GM23248 (cell line): Measurements from ENCODE around the gene HINT3. TPM values are rescaled to one million over a fixed set of nuclear protein-coding genes. Genes with fewer than 3 reads are reported as not detected.

Experiments used
- DNase-seq: peaks from one replicate; pipeline ENCODE4 v3.0.0-alpha.2; 2015
- H2AFZ ChIP-seq: fragments of 200-600 bp; sonication (generic); 2 replicates; pipeline ENCODE4 v1.6.1; 2016; ENCODE audit warnings: antibody characterized with exemption
- H3F3A ChIP-seq: fragments of 200-600 bp; sonication (generic); 2 replicates; pipeline ENCODE4 v1.6.1; 2016; ENCODE audit warnings: mild to moderate bottlenecking, antibody characterized with exemption, mixed run types; ENCODE audit not compliant: insufficient read depth
- H3K27ac ChIP-seq: fragments of 200-600 bp; sonication (generic); 2 replicates; pipeline ENCODE4 v1.5.1; 2016; ENCODE audit warnings: mild to moderate bottlenecking
- H3K27me3 ChIP-seq: fragments of 200-600 bp; sonication (generic); replicated peaks from 2 replicates; pipeline ENCODE4 v1.6.1; 2016; ENCODE audit warnings: mild to moderate bottlenecking; ENCODE audit not compliant: insufficient read depth
- H3K36me3 ChIP-seq: fragments of 200-600 bp; sonication (generic); 2 replicates; pipeline ENCODE4 v1.6.1; 2016; ENCODE audit warnings: low read depth, mild to moderate bottlenecking
- H3K4me1 ChIP-seq: fragments of 200-600 bp; sonication (generic); 2 replicates; pipeline ENCODE4 v1.6.1; 2016; ENCODE audit warnings: mild to moderate bottlenecking; ENCODE audit not compliant: insufficient read depth
- H3K4me2 ChIP-seq: fragments of 200-600 bp; sonication (generic); one replicate; pipeline ENCODE4 v1.6.1; 2016; ENCODE audit warnings: mild to moderate bottlenecking; ENCODE audit not compliant: unreplicated experiment
- H3K4me3 ChIP-seq: fragments of 200-600 bp; sonication (generic); 2 replicates; pipeline ENCODE4 v1.5.1; 2016; ENCODE audit warnings: mild to moderate bottlenecking
- H3K79me2 ChIP-seq: fragments of 200-600 bp; sonication (generic); 2 replicates; pipeline ENCODE4 v1.6.1; 2016; ENCODE audit warnings: mild to moderate bottlenecking; ENCODE audit not compliant: insufficient read depth
- H3K9ac ChIP-seq: fragments of 200-600 bp; sonication (generic); 2 replicates; pipeline ENCODE4 v1.6.1; 2016; ENCODE audit warnings: mild to moderate bottlenecking
- H3K9me2 ChIP-seq: fragments of 200-600 bp; sonication (generic); 2 replicates; pipeline ENCODE4 v1.6.1; 2016; ENCODE audit warnings: mixed run types, mild to moderate bottlenecking, moderate library complexity; ENCODE audit not compliant: insufficient read depth
- H3K9me3 ChIP-seq: fragments of 200-600 bp; sonication (generic); one replicate; pipeline ENCODE4 v1.6.1; 2017; ENCODE audit warnings: low read depth
- H4K20me1 ChIP-seq: fragments of 200-600 bp; sonication (generic); 2 replicates; pipeline ENCODE4 v1.6.0; 2016; ENCODE audit not compliant: insufficient read depth
- EZH2 ChIP-seq: fragments of 200-600 bp; sonication (generic); IDR thresholded peaks from 2 replicates; pipeline ENCODE4 v1.6.1; 2018; ENCODE audit warnings: antibody characterized with exemption, mild to moderate bottlenecking; ENCODE audit not compliant: insufficient read depth, poor library complexity, severe bottlenecking
- EZH2phosphoT487 ChIP-seq: fragments of 200-600 bp; sonication (generic); IDR thresholded peaks from 2 replicates; pipeline ENCODE4 v1.6.1; 2018; ENCODE audit warnings: antibody characterized with exemption, moderate library complexity, mild to moderate bottlenecking, low read depth; ENCODE audit not compliant: insufficient read depth
- WGBS, 2 experiments: methylation state at CpG; one replicate each; pipeline ENCODE4 v1.1.6; 2015 to 2017; ENCODE audit warnings: low lambda C conversion rate in 2 of 2, low coverage in 1 of 2; ENCODE audit errors: missing lambda C conversion rate in 2 of 2; 5-methylcytosine and 5-hydroxymethylcytosine counted together
- in situ Hi-C: fragments of 300-500 bp; cut with MboI; formaldehyde crosslinking; loops from 2 replicates; pipeline ENCODE4 v1.15.0; 2020
- polyA plus RNA-seq: library from polyadenylated mRNA; unstranded; fragments of >200 nt; fragmentation: Nextera tagmentation; extraction: Ambion mirVana; gene quantifications from 2 replicates; pipeline ENCODE4 v1.2.1, GENCODE V29; 2016
- total RNA-seq: library from RNA; depleted of rRNA; stranded (reverse); fragments of >200 nt; shearing (Covaris generic); gene quantifications from 2 replicates; pipeline ENCODE4 v1.2.3, GENCODE V29; 2014

HINT3 gene
- total and polyA plus RNA-seq, 2 experiments from 2014 or later: 7.0 to 20.5 TPM

DNA sequence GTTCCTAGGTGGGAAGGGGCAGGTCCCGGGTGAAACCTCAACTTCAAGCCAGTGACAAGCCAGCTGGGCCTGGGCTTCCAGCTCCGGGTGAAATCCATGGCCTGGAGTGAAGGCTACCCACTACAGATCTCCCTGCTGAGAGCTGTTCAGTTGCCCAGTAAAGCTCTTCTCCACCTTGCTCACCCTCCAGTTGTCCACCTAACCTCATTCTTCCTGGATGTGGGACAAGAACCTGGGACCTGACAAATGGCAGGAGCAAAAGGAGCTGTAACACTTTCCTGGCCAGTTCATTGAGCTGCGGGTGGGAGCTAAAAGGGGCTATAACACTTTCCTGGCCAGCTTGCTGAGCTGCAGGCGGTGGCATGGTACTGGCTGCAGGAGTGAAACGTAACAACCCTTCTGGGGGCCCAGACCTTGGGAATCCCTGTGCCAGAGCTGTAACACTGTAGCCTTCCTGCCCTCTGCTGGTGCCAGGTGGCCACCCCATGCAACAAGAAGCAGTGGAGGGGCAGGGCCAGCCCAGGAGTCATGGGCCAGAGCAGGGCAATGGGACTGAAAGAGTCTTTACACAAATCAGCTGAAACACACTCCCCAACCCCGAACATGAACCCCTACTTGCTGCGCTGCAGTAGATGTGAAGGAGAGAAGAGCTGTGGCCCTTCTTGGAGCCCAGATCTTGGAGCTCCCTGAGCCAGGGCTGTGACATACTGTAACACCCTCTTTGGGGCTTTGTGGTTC is 3.6 kb upstream of the HINT3 start:
- Histone ChIP-seq H3K27ac (no peak overlapping the region), H3K9me3 (no peaks in the 10 kb centered on the region), H3K4me2 (no peak overlapping the region), H3K4me1 (peaks cover 20% of the 10 kb centered on the region), H2AFZ (no peak overlapping the region), H4K20me1 (no peaks in the 10 kb centered on the region), H3F3A (no peaks in the 10 kb centered on the region; the same call in 1 of the 2 replicates), H3K36me3 (no peaks in the 10 kb centered on the region), H3K27me3 (no peaks in the 10 kb centered on the region), H3K79me2 (no peaks in the 10 kb centered on the region), H3K9ac (no peak overlapping the region), H3K9me2 (no peaks in the 10 kb centered on the region), H3K4me3 (no peak overlapping the region)
- TF ChIP-seq EZH2: no peak
- TF ChIP-seq EZH2phosphoT487: no peak
- peak; percentile 69 for DNase-seq
- 45 to 46% methylated on average over 7 of the region's 7 CpGs for WGBS, 2 experiments
- in situ Hi-C loops: loop anchor here (5.0 to 10.0 kb wide), 2 partner anchors 166 to 648 kb away; partner anchors contain the start of gene HDDC2

- DNase-seq: no peak
- Histone ChIP-seq H3K9me3 (no peaks in the 10 kb centered on the region), H3K9ac (no peak overlapping the region), H3K4me2 (no peak overlapping the region), H2AFZ (no peak overlapping the region), H4K20me1 (no peaks in the 10 kb centered on the region), H3K4me1 (peaks cover 22% of the 10 kb centered on the region), H3K27ac (no peak overlapping the region), H3K9me2 (no peaks in the 10 kb centered on the region), H3K79me2 (0 out of 2 replicates have a peak, but pooled peaks cover 5% of the 10 kb centered on the region), H3F3A (no peaks in the 10 kb centered on the region; the same call in 1 of the 2 replicates), H3K4me3 (no peak overlapping the region), H3K36me3 (no peaks in the 10 kb centered on the region), H3K27me3 (no peaks in the 10 kb centered on the region)
- in situ Hi-C loops: loop anchor here (5.0 to 10.0 kb wide), 2 partner anchors 166 to 649 kb away; partner anchors contain the start of gene HDDC2
- 77% methylated on average over 11 of the region's 11 CpGs for WGBS, 2 experiments
- TF ChIP-seq EZH2phosphoT487 (no peak), EZH2 (no peak)
These were observed 3.1 kb upstream of the HINT3 start for GRCh38 chr6:125953502-125953875.

GRCh38 chr6:125954735-125955339 is 1.7 kb upstream of the HINT3 start:
- H3K27ac ChIP-seq: no peak overlapping the region
- no peaks in the 10 kb centered on the region for H3K9me2 ChIP-seq
- 36 to 45% methylated on average over 5 of the region's 5 CpGs for WGBS, 2 experiments
- peaks cover 20% of the 10 kb centered on the region for H3K4me1 ChIP-seq
- no peak overlapping the region for H3K4me2 ChIP-seq
- no peak overlapping the region for H2AFZ ChIP-seq
- peaks cover 15% of the 10 kb centered on the region; the same call in 1 of the 2 replicates for H3K79me2 ChIP-seq
- TF ChIP-seq EZH2 (no peak), EZH2phosphoT487 (no peak)
- H3K4me3 ChIP-seq: no peak overlapping the region
- no peaks in the 10 kb centered on the region for H3K36me3 ChIP-seq
- no peak overlapping the region for H3K9ac ChIP-seq
- no peaks in the 10 kb centered on the region for H4K20me1 ChIP-seq
- DNase-seq: no peak
- no peaks in the 10 kb centered on the region for H3K9me3 ChIP-seq
- no peaks in the 10 kb centered on the region for H3K27me3 ChIP-seq
- in situ Hi-C loops: loop anchor here (5.0 to 10.0 kb wide), 2 partner anchors 168 to 650 kb away; partner anchors contain the start of gene HDDC2
- H3F3A ChIP-seq: no peaks in the 10 kb centered on the region; the same call in 1 of the 2 replicates

DNA sequence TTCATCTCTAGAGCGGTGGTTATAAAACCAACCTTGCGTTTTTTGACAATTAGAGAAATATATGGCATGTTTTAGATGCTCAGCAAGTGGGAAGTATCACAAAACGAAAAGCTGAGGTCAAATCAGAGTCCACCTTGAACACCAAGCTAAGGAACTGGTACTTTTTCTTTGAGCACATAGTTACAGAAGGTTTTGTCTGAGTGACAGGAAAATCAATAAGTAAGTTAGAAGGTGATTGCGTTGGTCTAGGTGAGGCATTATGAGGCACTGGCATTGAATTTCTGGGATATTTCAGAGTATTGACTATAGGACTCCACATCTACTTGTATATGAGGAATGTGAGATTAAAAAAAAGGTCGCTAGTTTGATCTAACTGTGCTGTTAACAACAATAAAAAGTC is 597 bp upstream of the HINT3 start:
- H2AFZ ChIP-seq: peak overlapping the region; percentile 96
- peaks cover 15% of the 10 kb centered on the region; the same call in 1 of the 2 replicates for H3K79me2 ChIP-seq
- no peaks in the 10 kb centered on the region for H3K9me2 ChIP-seq
- no peaks in the 10 kb centered on the region for H4K20me1 ChIP-seq
- no peaks in the 10 kb centered on the region for H3K27me3 ChIP-seq
- H3K4me3 ChIP-seq: peak overlapping the region; percentile 75
- in situ Hi-C loops: loop anchor here (10.0 kb wide), 1 partner anchor 651 kb away; the partner anchor contains the start of gene HDDC2
- H3K27ac ChIP-seq: peak overlapping the region; percentile 17; the same call in 1 of the 2 replicates
- TF ChIP-seq EZH2phosphoT487 (no peak), EZH2 (no peak)
- 0 out of 2 replicates have a peak, but pooled peaks cover 12% of the 10 kb centered on the region for H3K4me1 ChIP-seq
- H3K4me2 ChIP-seq: peak overlapping the region; percentile 87
- no peak for DNase-seq
- H3F3A ChIP-seq: no peaks in the 10 kb centered on the region
- H3K36me3 ChIP-seq: no peaks in the 10 kb centered on the region
- 34 to 39% methylated on average over 5 of the region's 5 CpGs for WGBS, 2 experiments
- H3K9ac ChIP-seq: peak overlapping the region; percentile 76
- no peaks in the 10 kb centered on the region for H3K9me3 ChIP-seq
